SKM-1 treated with dmso at 0.1 percent for 144 hours (cell line): Measurements from ENCODE around the gene B3GNT8.
"Not testable (repeated sequence)": the region's sequence is repeated elsewhere in the genome, so short reads cannot be mapped to it uniquely, and the experiment has no call there.

Experiments
- DNase-seq: peaks from one replicate; lab custom pipeline; 2025; ENCODE audit not compliant: unreplicated experiment; lab: John Stamatoyannopoulos, UW

The B3GNT8 gene

DNA sequence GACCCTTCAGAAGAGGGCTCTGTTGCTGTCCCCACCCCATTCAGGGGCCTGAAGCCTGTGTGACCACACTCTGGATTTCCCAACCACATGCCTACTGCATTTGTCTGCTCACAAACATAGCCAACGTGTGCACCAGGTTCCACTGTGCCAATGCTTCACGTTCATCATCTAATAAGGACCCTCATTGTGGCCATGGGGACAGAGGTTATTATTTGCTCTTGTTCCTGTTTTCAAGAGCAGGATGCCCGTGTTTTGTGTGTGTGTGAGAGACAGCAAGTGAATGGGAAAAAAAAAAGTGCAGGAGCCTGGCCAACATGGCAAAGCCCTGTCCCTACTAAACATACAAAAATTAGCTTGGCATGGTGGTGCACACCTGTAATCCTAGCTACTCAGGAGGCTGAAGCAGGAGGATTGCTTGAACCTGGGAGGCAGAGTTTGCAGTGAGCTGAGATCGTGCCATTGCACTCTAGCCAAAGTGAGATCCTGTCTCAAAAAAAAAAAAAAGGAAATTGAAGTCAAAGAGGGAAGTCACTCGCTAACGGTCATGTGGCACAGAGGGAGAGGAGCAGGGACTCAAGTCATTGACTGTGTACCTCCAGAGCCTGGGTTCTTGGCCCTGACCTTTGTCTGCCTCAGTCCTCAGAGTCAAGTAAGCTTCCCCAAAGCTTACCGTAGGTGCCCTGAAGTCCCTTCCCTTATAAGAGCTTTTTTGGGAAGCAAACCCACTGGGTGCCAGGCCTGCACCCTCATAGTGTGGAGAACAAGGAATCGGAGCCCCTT is 6.9 kb downstream of the B3GNT8 start:
- DNase-seq, result peak; percentile 92

- peak; percentile 44 for DNase-seq
Measured at GRCh38 chr19:41416194-41416674, 10.9 kb downstream of the B3GNT8 start.

DNA sequence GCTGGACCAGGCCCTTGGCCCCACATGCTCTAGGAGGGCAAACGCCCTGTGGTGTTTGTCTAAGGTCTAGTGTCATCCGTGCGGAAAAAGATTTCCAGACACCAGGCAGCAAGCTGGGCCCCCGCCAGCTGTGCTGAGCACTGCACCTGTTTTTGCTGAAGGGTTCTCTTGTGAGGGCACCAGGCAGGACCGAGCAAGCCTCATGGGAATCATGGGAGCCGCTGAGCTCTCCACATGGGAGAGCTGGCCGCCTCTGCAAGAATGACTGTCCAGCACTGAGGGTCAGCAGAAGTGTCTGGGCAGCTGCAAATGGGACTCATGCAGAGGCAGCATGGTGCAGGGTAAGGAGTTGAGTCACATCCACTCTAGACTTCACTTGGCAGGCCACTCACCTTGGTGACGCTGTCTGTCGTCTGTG is 12.0 kb downstream of the B3GNT8 start:
- DNase-seq, result no peak

DNA sequence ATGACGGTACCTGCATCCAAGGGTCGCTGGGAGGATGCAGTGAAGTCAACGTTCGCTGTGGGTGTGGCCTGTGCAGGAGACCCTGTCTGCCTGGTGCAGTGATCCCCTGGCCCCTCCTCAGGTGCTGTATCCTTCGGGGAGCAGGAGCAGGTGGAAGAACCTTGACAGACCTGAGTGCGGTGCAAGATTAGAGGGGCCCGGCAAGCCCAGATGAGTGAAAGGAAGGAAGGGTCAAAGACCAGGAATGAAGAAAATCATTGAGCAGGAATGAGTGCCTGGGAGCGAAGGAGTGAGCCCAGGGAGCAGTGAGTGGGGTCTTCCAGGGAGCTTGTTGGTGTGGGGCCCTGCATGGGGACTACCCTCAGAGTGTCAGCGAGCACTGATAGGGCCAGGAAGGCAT is 12.7 kb downstream of the B3GNT8 start:
- DNase-seq, result no peak

- DNase-seq, result no peak
Measured at GRCh38 chr19:41413947-41414346, 13.2 kb downstream of the B3GNT8 start.

DNA sequence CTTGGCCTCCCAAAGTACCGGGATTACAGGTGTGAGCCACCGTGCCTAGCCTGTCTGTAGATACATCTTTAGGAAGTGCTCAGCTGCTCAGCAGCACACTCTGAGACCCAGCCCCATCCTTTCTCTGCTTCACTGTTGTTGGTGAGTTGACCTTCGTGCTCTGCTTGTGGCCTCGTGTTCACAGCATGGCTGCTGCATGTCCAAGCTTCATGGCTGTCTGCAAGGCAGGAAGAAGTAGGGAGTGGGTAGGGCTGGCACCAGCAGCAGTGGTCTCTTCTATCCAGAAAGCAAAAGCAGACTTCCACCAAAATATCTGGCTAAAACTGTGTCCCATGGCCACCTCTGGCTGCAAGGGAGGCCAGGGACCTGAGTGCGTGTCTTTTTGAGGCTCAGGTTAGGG is 14.2 kb downstream of the B3GNT8 start:
- DNase-seq, result no peak

- no peak for DNase-seq
Measured at GRCh38 chr19:41411968-41412265, 15.3 kb downstream of the B3GNT8 start.

GRCh38 chr19:41411100-41411967 is 15.8 kb downstream of the B3GNT8 start:
- no peak for DNase-seq

- DNase-seq, result no peak
Measured at GRCh38 chr19:41410336-41411054, 16.7 kb downstream of the B3GNT8 start.

DNA sequence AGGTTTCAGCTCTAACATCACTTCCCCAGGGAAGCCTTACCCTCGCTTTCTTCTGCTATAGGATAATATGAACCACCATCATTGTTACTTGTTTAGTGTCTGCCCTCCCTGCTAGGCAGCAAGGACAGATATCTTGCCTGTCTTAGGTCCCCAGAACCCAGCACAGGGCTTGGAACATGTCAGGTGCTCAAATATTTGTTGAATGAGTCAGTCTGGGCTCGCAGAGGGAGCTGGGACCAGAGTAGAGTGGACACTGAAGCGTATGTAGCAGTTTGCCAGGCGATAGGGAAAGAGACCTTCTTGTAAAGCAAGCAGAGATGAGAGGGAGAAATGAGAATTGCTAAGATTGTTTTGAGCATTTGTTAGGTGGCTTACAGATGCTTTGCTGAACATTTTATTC is 17.9 kb downstream of the B3GNT8 start:
- no peak for DNase-seq

DNA sequence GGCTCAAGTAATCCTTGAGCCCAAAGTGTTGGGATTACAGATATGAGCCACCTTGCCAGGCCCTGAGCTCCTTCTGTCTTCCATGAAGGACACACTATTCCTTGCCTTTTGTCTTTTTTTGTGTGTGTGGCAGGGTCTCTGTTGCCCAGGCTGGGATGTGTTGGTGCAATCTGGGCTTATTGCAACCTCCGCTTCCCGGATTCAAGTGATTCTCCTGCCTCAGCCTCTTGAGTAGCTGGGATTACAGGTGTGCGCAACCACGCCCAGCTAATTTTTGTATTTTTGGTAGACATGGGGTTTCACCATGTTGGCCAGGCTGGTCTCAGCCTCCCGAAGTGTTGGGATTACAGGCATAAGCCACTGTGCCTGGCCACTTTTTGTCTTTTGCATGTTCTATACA is 18.3 kb downstream of the B3GNT8 start:
- not testable (repeated sequence) for DNase-seq

- peak; percentile 47 for DNase-seq
Measured at GRCh38 chr19:41408256-41408655, 18.9 kb downstream of the B3GNT8 start.

DNA sequence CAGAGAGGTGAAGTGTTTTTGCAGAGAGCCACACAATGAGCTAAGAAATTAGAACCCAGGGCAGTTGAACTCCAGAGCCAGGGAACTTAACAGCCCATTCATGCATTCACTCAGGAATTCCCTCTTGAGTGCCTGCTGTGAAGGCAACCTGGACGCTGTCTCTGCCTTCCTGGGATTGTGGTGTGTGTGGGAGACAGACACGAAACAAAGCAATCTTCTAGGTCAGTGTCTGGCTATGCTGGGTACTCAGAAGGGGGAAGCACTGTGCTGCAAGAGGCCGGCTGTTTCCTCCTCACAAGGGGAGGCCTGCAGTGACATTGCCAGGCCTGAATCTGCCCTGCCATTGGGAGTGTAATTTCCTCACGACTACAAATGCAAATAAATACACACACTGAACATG is 19.9 kb downstream of the B3GNT8 start:
- DNase-seq, result peak; percentile 65

DNA sequence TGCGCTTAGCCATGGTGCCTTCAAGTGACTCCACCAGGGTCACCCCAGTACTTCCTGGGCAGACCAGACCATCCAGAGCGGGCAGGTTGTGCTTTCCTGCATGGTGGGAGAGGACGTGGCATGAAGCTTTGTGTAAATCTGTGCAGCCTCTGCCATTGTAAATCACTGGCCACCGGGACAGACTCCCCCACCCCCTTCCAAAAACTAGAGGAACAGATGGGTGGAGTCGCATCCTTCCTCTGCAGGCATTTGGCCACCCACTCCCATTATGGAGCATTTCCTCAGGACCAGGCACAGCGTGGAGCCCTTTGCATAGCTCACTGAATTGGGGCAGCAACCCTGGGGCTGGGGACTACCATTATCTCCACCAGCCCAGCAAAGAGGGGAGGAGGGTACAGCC is 21.4 kb downstream of the B3GNT8 start:
- no peak for DNase-seq

DNA sequence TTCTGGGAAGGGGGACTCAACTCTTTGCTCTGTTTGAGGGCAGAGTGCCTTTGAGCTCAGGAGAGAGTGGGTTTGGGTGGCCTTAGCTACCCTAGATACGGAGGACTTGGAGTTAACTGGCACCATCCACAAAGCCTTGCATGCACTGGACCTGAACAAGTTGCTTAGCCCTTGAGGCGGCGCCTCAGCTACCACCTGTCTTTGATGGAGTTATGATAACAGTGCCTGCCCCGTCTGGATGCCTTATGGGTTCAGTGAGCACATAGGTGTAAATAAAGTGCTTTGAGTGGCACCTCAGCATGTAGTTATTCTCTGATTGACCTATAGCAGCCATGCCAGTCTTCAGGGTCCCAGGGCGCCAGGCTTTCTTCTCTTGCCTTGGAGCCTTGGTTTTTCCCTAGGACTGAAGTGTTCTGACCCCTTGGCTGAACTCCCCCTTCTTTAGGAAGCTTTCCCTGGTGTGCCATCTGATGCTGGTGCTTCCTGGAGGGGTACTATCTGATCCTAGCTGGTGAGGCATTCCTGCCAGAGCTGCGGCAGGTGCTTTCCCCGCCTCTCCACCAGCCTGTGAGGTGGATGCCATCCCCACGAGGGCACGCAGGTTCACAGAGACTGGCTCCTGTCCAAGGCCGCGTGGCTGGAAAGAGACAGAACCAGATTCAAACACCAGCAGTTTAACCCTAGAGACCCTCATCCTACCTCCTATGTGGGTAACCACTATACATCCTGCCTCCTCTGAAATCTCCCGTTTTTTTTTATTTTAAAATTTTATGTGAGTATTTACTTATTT is 23.8 kb downstream of the B3GNT8 start:
- DNase-seq, result no peak

- DNase-seq, result no peak
Measured at GRCh38 chr19:41402010-41402409, 25.2 kb downstream of the B3GNT8 start.

GRCh38 chr19:41401483-41401882 is 25.7 kb downstream of the B3GNT8 start:
- no peak for DNase-seq

DNA sequence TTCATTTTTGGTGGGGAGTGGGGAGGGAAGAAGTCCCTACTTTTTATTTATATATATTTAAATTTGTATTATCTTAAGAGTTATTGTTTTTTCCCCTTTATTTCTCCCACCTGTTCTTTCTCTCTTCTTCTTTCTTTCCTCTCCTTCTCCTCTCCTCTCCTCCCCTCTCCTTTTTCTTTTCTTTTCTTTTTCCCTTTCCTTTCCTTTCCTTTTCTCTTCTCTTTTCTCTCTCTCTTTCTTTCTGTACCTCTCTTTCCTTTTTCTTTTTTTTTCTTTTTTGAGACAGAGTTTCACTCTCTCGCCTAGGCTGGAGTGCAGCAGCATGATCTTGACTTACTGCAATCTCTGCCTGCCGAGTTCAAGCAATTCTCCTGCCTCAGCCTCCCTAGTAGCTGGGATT is 27.6 kb downstream of the B3GNT8 start:
- no peak for DNase-seq

GRCh38 chr19:41399091-41399490 is 28.1 kb downstream of the B3GNT8 start:
- DNase-seq, result no peak

- no peak for DNase-seq
Measured at GRCh38 chr19:41398598-41398997, 28.6 kb downstream of the B3GNT8 start.

DNA sequence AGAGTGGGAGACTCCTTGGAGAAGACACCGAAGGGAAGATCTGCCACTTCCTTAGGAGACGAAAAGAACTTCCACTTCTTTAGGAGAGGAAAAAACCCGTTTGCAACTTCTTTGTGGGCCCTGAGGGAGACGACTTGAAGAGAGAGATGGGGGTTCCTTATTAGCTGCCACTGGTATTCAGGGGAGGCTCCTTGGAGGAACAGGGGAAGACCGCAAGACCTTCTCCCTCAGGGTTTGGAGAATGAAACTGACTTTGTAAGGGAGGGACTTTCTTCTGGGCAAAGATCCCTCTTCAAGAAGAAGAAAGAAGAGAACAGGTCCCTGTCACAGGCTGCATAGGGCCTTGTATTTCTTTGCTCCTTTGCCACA is 29.1 kb downstream of the B3GNT8 start:
- no peak for DNase-seq
